AG09319 (cell line): ENCODE results near the gene CHD1L.
"Not testable (repeated sequence)": the region's sequence is repeated elsewhere in the genome, so short reads cannot be mapped to it uniquely, and the experiment has no call there.

Source experiments
- DNase-seq: peaks from one replicate; pipeline ENCODE4 v3.0.0-alpha.2; 2010; ENCODE audit warnings: low read depth; ENCODE audit errors: extremely low read depth
- CTCF ChIP-seq: IDR thresholded peaks from 2 replicates; pipeline ENCODE4 v1.5.1; 2011; ENCODE audit warnings: low read depth, mild to moderate bottlenecking, inconsistent platforms, low read length, moderate library complexity

CHD1L gene

GRCh38 chr1:147316968-147317367 lies 74.5 kb downstream of the CHD1L start:
- TF ChIP-seq CTCF = no peak
- no peak for DNase-seq

GRCh38 chr1:147326933-147327687 lies 84.6 kb downstream of the CHD1L start:
- not testable (repeated sequence) for DNase-seq

- DNase-seq = no peak
- TF ChIP-seq CTCF = no peak
Observed at GRCh38 chr1:147334292-147334691, 91.8 kb downstream of the CHD1L start.

- no peak for DNase-seq
- TF ChIP-seq CTCF = no peak
Observed at GRCh38 chr1:147336291-147336690, 93.8 kb downstream of the CHD1L start.

- no peak for TF ChIP-seq CTCF
- no peak for DNase-seq
Observed at GRCh38 chr1:147337040-147337630, 94.7 kb downstream of the CHD1L start.

GRCh38 chr1:147338571-147338970 lies 96.1 kb downstream of the CHD1L start:
- DNase-seq = no peak
- no peak for TF ChIP-seq CTCF

- DNase-seq = no peak
- TF ChIP-seq CTCF = no peak
Observed at GRCh38 chr1:147341246-147341645, 98.8 kb downstream of the CHD1L start.
